Activated CD8-positive, alpha-beta memory T cell treated with anti-CD3 and anti-CD28 coated beads, Interleukin-2, amount 50 U/mL, for 1 hour (primary cell): ENCODE data around the gene ZRANB3.
"Not testable (repeated sequence)": the region's sequence is repeated elsewhere in the genome, so short reads cannot be mapped to it uniquely, and the experiment has no call there.

Source experiments
- DNase-seq: peaks from one replicate; pipeline ENCODE4 v3.0.0-alpha.2; 2020; ENCODE audit errors: extremely low read depth

ZRANB3 gene

DNA sequence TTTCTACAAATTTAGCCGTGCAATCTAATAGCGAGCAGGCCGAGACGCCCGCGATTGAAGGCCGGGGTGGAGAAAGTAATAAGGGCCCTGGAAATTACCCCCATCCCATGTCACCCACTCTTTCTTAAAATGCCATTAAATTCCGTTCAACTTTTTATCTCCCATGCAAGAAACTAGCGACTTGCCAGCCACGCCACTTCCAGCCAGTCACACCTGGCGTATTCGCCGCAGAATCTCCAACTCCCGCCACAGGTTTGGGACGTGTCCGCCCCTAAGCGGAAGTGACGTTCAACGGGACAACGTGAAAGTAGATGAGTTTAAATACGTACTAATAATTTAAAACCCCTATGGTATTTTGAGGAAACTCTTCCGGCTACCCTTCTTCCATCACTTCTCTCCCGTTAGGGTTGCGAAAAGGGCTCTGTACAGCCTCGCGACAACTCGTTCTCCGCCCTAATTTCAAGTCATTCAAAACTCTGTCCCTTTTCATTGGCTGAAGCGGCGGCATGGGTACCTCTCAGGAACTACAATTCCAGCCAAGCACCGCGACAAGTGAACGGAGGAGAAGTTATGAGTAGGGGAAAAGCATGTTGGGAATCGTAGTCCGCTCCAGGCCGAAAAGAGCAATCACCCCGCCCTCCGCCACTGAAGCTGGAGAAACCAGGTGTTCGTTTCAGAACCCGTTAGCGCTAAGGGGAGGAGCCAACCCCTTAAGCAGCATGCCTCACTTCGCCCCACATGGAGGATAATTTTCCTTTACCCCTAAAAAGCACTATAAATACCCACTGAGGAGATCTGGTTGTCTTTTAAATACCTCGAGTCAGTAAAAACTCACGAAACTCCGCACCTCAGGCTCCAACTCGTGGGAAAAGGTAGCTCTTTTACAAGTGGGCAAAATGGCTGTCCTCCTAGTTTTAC is at the start of gene ZRANB3:
Gene ZRANB3, minus strand, starts transcription at position 906 of the 918 bp plus-strand sequence.
- DNase-seq, result peak; percentile 88

DNA sequence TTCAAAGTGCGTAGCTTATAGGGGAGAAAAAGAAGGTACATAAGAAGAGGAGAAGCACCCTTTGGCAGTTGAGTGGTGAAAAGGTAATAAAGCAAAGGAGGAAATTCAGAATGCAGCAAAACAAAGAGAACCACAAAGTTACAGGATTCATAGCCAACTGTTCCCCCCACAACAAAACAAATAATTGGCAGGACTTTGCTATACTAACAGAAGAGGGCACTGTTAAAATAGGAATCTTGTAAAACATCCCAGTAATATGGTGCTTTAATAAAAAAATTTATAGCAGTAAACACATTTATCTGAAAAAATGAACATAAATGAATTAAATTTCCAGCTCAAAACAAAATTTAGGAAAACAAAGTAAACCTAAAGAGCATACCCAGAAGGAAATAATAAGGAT is 42.6 kb upstream of the ZRANB3 start:
- no peak for DNase-seq

DNA sequence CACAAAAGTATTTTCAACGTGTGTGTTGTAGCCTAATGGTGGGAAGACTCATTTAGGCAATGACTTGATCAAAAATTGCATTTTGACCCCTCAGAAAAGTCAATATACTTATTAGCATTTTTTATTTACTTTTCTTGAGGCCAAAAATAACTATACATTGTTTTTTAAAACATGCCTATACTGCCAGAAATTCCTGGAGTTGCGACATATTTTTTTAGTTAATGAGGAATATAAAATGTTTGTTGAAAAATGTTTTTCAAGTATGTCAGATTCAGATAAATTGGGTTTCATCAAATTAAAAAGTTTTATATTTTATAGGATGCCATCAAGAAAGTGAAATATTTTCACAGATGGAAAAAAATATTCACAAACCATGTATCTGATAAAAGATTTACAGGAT is 39.9 kb upstream of the ZRANB3 start:
- no peak for DNase-seq

DNA sequence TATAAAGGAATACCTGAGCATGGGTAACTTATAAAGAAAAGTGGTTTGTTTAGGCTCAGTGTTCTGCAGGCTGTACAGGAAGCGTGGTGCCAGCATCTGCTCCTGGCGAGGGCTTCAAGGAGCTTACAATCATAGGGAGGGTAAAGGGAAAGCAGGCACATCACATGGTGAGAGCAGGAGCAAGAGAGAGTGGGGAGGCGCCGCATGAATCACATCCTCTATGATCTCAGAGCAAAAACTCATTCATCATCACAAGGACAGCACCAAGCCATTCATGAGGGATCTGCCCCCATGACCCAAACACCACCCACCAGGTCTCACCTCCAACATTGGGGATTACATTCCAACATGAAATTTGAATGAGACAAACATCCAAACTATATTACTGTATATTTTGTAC is 32.8 kb upstream of the ZRANB3 start:
- DNase-seq, result no peak

DNA sequence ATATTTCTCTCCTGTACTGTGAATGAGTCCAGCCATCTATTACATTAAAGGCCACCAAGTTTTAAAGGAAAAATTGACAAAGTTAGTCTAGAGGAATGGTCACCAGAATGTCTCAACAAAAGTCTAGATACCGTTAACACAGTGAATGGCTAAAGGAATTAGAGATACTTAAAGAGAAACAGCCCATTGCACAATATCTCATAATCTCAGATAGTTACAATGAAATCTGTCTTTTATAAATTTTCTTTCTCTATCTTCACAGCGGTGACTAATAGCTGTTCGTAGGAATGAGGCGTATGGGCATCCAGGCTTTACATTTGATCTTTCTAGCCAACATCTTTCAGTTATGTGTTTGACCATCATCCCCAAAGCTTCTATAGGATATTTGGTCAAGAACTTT is 30.9 kb upstream of the ZRANB3 start:
- no peak for DNase-seq

DNA sequence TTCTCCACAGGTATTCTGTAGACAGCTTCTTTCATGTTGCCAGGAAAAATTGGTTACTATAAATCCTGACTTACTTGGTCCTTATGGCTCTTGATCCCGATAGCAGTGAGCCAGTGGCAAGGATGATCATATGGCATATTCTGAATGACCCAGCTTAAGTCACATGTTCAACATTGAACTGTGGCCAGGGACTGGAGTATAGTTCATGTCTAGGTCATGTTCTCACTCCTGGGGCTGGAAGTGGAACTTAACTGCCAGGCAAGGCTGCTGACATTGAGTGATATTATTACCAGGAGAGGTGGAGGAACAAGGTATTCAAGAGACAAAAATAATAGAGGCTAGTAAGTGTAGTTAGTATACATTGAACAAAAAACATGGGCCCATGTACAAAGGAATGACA is 26.5 kb upstream of the ZRANB3 start:
- DNase-seq, result no peak

DNA sequence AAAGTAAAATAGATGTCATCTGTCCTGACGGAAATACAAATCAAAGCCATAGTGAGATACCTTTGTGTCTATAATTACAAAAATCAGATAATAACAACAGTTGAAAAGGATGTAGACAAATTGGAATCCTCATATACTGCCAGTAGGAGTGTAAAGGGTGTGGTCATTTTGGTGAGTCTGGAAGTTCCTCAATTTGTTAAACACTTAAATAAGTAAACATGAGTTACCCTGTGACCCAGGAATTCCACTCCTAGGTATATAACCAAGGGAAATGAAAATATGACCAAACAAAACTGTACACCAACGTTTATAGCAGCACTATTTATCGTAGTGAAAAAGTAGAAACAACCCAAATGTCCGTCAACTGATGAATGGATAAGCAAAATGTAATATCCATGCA is 24.3 kb upstream of the ZRANB3 start:
- no peak for DNase-seq

DNA sequence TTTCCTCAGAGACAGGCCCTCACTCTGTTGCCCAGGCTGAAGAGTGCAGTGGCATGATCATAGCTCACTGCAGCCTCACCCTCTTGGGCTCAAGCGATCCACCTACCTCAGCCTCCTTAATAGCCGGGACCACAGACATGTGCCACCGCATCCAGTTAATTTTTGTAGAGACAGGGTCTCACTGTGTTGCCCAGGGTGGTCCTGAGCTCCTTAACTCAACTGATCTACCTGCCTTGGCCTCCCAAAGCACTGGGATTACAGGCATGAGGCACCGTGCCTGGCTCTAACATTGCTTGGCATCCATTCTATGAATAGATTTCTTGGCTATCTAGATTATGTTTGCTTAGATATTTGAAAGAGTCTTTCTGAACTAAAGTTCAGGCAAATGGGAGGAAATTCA is 21.9 kb upstream of the ZRANB3 start:
- no peak for DNase-seq

DNA sequence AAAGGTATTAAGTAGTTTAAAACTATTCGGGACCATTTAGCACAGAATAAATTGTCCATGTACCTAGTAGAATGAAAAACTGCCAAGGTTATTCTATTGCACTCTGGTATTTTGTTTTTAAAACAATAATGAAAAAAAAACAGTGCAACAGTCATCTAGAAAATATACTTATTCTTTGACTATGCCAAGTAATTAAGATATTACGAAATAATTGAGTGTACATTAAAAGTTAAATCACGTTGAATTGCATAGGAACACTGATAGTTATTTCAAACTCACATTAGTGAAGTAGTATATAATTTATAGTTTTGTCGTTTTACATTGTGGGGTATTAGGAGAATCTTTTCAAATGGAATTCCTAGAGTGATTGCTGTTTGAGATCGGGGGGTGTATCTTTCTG is 20.3 kb upstream of the ZRANB3 start:
- DNase-seq, result no peak

DNA sequence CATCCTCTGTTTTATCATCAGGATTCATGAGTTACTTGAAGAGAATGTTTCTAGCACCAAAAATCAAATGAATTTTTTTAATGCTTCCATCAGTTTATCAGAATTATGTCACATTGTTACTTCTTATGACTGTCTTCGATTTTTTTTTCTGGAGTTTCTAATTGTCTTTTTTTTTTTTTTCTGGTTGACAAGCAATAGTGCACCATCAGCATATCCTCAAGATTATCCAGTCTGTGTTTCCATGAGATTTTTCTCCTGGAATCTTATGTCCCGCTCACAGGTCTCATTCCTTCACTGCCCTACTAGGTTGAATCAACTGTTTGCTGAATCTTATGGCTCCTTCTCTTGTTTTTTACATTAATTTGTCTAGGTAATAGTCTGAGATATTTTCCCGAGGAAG is 16.3 kb upstream of the ZRANB3 start:
- DNase-seq, result no peak

DNA sequence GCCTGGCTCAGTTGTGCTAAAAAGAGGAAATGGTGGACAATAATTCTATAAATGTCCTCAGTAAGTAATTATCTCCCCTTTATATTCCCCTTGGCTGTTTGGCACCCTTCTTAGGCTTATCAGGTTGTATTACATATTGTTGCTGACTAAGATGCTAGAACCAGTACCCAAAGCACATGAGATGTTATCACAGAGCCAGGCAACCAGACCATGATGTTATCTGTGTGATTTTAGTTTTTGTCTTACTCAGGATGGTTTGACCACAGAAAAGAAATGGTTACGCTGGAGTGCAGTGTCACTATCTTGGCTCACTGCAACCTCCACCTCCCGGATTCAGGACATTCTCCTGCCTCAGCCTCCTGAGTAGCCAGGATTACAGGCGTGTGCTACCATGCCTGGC is 15.4 kb upstream of the ZRANB3 start:
- DNase-seq, result no peak

DNA sequence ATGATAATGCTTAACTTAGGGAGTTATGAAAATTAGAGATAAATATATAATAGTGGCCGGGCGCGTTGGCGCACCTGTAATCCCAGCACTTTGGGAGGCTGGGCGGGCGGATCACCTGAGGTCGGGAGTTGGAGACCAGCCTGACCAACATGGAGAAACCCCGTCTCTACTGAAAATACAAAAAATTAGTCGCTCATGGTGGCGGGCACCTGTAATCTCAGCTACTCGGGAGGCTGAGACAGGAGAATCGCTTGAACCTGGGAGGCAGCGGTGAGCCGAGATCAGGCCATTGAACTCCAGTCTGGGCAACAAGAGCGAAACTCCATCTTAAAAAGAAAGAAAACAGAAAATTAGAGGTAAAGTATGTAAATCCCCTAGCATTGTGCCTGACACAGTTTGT is 2.5 kb upstream of the ZRANB3 start:
- DNase-seq, result not testable (repeated sequence)

DNA sequence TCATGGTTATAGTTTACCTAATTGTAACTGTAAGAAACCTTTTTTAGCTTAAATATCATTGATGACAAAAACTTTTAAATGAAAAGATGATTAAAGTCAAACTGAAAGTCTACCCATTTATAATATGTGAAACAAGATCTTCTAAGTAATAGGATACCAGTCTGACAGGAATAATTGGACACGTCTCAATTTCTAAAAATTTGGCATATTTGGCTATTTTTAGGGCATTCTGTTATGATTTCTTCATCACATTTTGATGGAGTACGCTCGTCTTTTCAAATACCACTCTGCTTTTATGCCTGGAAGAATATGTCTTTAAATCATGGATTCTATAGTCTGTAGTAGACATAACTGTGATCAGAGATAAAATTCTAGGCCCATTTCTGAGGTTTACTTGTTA is 1.6 kb upstream of the ZRANB3 start:
- DNase-seq, result no peak

DNA sequence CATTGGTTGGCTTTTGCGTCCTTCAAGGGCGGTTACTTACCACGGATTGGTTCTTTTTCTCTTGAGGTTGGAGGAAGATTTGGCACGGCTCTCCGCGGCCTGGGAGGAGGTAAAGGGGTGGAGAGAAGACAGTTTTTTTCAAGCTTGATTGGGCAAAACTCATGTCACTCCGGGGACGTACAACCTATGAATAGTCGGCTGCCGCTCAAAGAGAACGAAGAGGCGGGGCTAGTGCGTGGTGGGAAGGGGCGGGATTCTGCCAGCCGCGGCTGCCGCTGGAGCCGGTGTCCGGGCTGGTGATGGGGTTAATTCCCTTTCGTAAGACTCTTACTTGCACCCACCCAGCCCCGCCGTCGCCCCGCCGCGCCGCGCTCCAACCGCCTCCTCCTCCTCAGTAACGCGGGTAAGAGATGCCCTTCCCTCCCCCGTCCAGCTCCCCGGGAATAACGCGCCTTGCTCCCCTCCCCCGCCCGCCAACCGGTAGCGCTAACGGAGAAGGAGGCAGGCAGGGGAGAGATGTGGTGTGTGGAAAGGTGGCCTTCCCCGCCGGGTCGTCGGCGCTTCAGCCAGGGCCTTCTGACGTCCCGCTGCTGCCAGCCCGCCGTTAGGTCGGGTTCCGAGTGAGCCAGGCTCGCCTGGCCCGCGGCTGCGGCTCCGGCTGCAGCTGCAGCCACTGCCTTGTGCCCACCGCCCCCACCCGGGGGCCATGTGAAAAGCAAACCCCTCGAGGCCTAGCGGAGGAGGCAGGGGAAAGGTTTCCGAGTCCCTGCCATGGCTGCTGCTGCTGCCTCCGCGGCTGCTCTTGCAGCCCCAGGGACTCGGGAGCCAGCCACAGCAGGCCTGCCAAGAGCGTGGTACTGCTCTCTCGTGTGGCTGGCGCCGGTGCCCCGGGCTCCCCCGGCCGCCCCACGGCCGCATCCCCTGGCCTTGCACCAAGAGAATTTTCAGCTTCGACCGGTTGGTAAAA is 496 bp upstream of the ZRANB3 start, which contains the start of gene R3HDM1:
Gene R3HDM1, plus strand, starts transcription at position 254 of the 967 bp plus-strand sequence. CDS start 73,362 bp downstream, outside the sequence.
- DNase-seq, result peak; percentile 96

DNA sequence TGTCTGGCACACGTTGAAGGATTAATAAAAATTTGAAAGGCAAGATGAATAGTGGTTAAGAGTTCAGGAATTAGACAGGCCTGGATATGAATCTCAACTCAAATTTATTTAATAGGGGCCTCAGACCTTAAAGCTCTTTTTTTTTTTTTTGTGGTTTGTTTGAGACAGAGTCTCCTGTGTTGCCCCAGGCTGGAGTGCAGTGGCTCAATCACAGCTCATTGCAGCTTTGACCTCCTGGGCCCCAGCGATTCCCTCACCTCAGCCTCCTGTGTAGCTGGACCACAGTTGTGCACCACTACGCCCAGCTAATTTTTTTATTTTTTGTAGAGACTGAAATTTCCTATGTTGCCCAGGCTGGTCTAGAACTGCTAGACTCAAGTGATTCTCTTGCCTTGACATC is 3.0 kb downstream of the ZRANB3 start:
- no peak for DNase-seq

DNA sequence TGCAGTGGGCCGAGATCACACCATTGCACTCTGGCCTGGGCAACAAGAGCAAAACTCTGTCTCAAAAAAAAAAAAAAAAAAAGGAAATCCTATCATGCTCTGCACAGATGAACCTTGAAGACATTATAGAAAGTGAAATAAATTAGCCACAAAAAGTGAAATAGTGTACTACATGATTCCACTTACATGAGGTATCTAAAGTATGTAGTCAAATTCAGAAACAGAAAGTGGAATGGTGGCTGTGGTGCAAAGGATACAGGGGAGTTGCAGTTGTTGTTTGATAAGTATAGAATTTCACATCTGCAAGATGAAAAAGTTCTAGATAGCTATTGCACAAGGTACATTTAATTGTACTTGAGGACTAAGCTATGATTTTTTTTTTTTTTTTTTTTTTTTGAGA is 5.2 kb downstream of the ZRANB3 start:
- DNase-seq, result no peak

DNA sequence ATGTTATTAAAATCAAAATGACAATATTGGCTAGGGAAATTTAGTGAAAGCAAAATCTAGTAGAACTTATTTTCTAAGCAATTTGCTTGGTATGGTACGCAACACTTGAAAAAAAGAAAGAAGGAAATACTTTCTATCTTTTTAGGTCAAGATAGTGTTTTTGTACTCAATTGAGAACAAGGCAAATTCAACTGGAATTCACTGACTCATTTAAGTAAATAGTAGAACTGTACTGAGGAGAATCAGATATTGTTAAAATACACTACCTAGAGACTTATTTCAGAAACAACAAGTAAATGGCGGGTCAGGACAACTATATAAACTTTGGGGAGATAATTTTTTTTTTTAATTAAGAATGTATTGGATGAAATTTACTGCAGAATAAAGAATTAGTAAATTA is 18.9 kb downstream of the ZRANB3 start:
- no peak for DNase-seq

DNA sequence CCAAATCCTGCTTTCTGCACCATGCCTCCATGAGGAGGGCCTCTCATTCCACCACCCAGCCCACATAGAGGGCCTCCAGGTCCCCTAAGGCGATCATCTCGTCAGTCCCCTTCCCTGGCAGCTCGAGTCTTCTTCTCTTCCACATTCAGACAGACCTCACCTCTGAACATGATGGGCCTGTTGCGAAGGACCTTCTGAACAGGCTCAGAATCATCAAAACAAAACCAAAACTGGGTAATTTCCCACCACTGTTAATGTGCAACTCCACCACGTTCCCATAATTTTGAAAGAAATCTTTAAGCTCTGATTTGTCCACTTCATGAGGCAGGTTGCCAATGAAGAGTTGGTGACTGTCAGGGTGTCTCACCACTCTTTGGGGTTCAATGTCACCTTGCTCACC is 20.4 kb downstream of the ZRANB3 start:
- DNase-seq, result no peak

DNA sequence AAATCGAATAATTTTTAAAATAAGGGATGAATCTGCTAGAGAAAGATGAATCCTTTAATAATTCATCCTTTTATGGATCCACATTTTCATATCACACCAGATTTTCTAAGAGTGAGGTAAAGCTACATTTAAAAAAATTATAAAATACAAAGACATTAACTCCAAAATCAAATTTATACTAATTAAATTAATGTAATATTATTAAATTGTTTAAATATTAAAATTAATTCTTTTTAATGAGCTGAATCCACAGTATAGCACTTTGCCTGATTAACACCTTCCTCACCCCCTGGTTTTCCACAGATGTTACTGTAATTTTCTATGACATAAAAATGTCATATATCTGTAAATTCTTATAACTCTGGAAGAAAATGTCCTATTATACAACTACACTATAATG is 26.2 kb downstream of the ZRANB3 start:
- no peak for DNase-seq

DNA sequence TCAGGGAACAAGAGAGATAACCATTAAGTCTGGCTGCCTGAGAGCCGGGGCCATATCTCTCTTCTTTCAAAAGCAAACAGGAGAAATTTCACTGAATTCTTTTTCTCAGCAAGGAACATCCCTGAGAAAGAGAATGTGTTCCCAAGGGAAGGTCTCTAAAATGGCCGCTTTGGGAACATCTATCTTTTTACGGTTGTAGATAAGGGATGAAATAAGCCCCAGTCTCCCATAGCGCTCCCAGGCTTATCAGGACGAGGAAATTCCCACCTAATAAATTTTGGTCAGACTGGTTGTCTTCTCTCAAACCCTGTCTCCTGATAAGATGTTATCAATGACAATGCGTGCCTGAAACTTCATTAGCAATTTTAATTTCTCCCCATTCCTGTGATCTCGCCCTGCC is 32.4 kb downstream of the ZRANB3 start:
- DNase-seq, result not testable (repeated sequence)

DNA sequence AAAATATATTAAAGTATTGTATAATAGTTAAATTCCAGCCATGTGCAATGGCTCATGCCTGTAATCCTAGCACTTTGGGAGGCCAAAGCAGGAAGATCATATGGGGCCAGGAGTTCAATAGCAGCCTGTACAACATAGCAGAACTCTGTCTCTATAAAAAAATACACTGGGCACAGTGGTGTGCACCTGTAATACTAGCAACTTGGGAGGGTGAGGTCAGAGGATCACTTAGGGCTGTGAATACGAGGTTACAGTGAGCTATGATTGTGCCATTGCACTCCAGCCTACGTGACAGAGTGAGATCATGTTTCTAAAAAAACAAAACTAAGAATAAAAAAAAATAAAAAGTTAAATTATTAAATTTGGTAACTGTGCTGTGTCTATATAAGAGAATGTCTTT is 36.1 kb downstream of the ZRANB3 start:
- no peak for DNase-seq

DNA sequence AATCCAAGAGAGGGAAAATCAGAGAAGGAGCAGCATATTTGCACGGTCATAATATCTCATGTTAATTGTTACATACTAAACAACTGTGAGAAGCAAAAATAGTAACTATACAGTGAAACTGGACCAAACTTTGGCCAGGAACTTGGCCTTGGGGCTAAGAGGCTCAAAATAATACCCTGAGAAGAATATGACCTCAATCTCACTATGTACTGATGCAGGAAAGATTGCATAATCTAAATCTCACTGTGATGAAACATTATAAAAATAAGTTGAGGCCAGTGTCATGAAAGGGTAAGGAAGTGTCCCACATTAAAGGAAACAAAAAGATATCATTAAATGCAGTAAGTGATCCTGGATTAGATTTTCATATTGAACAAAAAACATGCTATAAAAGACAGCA is 36.5 kb downstream of the ZRANB3 start:
- DNase-seq, result no peak

DNA sequence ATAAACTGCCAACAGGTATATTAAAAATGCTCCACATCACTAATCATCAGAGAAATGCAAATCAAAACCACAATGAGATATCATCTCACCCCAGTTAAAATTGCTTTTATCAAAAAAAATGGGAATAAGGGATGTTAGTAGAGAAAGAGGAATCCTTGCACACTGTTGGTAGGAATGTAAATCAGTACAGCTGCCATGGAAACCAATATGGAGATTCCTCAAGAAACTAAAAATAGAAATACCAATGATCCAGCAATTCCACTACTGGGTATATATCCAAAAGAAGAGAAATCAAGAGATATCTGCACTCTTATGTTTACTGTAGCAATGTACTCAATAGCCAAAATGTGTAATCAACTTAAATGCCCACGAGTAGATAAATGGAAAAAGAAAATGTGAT is 40.6 kb downstream of the ZRANB3 start:
- DNase-seq, result no peak
